HFFc6 (cell line): ENCODE measurements around the gene AKT1. TPM values are rescaled to one million over a fixed set of nuclear protein-coding genes. Genes with fewer than 3 reads are reported as not detected.

ENCODE experiments used
- DNase-seq: peaks from one replicate; pipeline ENCODE4 v3.0.0-alpha.2; 2018
- H3K27ac Mint-ChIP-seq: 2 replicates; pipeline ENCODE4 v1.8.0; 2020; ENCODE audit warnings: mild to moderate bottlenecking, mixed read lengths
- H3K27me3 Mint-ChIP-seq: 2 replicates; pipeline ENCODE4 v1.8.0; 2021; ENCODE audit warnings: mild to moderate bottlenecking, moderate library complexity, mixed read lengths; ENCODE audit not compliant: insufficient read depth
- H3K36me3 Mint-ChIP-seq: 2 replicates; pipeline ENCODE4 v1.8.0; 2021; ENCODE audit warnings: low read depth, mixed read lengths
- H3K4me1 Mint-ChIP-seq: 2 replicates; pipeline ENCODE4 v1.8.0; 2020; ENCODE audit warnings: low read depth, mixed read lengths
- H3K4me3 Mint-ChIP-seq: 2 replicates; pipeline ENCODE4 v1.8.0; 2020; ENCODE audit warnings: mild to moderate bottlenecking, moderate library complexity, mixed read lengths
- H3K9me3 Mint-ChIP-seq: 2 replicates; pipeline ENCODE4 v1.8.0; 2020; ENCODE audit warnings: mild to moderate bottlenecking, mixed read lengths
- CTCF ChIP-seq: fragments of 200-600 bp; sonication (generic); IDR thresholded peaks from 2 replicates; pipeline ENCODE4 v1.5.0; 2021; ENCODE audit warnings: antibody characterized with exemption, mild to moderate bottlenecking
- total RNA-seq, 6 experiments: library from RNA; stranded (reverse); fragmentation: NEBNext Ultra II Directional; extraction: Animal tissue kit (Norgen Biotek cat#: 25700); gene quantifications; 2 replicates in 1 of 6; 3 replicates in 5 of 6; pipeline ENCODE4 v1.2.3, GENCODE V29; 2021

AKT1 gene
- total RNA-seq, 6 experiments from 2014 or later = 164 to 191 (median 173) TPM

DNA sequence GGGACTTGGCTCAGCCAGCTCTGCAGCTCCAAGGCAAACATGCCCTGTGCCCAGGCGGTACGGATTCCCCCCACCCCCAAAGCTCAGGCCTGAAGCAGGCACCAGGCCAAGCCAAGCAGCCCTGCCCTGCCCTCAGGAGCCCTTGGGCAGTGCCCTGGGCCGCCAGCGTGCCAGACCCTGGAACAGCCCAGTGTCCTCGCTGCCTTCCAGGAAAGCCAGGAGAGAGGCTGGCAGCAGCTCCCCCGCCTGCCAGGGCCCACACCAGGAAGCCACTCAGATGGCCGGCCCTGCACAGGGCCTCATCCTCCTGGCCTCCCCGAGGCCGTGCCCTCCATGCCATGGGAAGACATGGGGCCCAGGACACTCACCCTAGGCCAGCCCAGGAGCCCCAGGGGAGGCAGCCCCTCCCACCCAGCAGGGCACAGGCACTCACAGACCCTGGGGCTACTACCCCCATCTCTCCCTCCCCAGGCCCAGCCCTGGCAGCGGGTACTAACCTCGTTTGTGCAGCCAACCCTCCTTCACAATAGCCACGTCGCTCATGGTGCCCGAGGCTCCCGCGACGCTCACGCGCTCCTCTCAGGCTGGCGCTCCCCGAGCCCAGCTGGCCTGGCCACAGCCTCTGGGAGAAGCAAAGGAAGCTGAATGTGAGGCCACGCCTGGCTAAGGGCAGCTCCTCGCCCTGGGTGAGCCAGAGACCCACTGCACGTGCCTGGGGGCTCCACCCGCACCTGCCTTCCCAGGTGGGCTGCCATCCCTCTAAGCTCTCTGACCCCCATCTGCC lies 3.3 kb downstream of the AKT1 start:
- Mint-ChIP-seq H3K36me3 (peaks cover 5% of the 10 kb centered on the region; the same call in 1 of the 2 replicates), H3K4me3 (no peak overlapping the region), H3K9me3 (no peaks in the 10 kb centered on the region), H3K27ac (no peak overlapping the region), H3K4me1 (peaks cover 20% of the 10 kb centered on the region), H3K27me3 (no peaks in the 10 kb centered on the region; the same call in 1 of the 2 replicates)
- DNase-seq = no peak
- TF ChIP-seq CTCF = no peak

DNA sequence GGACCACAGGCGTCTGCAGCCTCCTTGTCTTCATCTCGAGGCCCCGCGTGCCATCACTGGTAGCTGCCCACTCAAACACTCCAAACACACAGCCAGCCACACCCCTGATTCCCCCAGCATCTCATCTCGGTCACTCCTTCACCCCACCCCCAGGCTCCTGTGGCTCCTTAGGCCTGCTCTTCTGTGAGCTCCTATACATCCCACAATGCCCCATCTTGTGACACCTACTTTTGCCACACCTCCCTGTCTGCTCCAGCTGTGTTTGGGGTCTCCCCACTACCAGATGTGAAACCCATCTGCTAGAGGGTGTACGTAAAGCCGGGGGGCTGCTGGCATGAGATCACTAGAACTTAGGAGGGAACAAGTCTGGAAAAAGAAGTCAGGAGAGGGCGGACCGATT lies 4.1 kb downstream of the AKT1 start:
- Mint-ChIP-seq H3K27me3 (no peaks in the 10 kb centered on the region; the same call in 1 of the 2 replicates), H3K27ac (no peak overlapping the region), H3K4me1 (peaks cover 20% of the 10 kb centered on the region), H3K36me3 (peaks cover 5% of the 10 kb centered on the region; the same call in 1 of the 2 replicates), H3K4me3 (no peak overlapping the region), H3K9me3 (no peaks in the 10 kb centered on the region)
- DNase-seq = no peak
- TF ChIP-seq CTCF = no peak

DNA sequence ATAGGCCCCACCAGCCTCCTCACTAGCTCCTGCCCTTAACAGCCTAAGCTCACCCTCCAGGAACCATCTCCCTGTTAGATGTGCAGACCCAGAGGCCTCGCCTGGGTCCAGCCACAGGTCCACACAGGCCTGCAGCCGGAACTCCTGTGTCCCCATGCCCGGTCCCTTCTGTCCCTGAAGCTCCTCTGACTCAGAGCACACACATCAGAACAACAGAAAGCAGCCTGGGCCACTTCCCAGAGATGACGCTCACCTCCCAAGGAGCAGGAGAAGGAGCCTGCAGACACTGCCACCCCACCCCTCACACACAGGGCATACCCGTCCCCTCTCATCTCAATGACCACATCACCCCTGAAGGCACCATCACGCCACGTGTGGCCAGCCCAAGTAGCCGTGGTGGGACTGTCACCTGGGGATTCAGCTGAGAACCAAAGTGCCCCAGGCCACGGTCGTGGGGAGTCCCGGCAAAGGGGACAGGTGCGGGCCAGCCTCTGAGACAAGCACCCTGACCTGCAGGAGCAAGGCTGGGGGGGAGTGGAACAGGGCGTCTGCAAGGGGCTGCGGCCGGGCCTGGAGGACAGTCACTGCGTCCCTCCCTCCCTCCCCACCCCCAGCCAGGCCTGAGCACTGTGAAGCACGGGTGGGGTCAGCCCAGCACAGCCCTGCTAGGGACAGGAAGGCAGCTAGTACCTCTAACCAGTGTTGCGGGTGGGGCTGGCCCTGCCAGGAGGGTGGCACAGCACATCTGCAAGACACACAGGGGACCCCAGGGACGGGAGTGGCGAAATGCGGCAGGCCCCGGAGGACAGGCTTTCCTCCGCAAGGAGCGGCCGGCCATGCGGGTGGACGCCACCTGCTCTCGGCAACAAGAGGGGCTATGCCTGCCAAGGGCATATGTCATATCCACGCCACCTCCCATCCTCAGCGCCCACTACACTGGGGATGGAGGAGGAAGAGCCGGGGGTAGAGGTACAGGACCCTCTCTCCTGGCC lies 5.5 kb downstream of the AKT1 start:
- peaks cover 20% of the 10 kb centered on the region for H3K4me1 Mint-ChIP-seq
- no peak overlapping the region for H3K27ac Mint-ChIP-seq
- no peaks in the 10 kb centered on the region for H3K9me3 Mint-ChIP-seq
- no peak for DNase-seq
- peaks cover 5% of the 10 kb centered on the region; the same call in 1 of the 2 replicates for H3K36me3 Mint-ChIP-seq
- H3K27me3 Mint-ChIP-seq = no peaks in the 10 kb centered on the region; the same call in 1 of the 2 replicates
- H3K4me3 Mint-ChIP-seq = no peak overlapping the region
- no peak for TF ChIP-seq CTCF

- no peak for DNase-seq
- no peak overlapping the region for H3K4me3 Mint-ChIP-seq
- no peak overlapping the region for H3K27ac Mint-ChIP-seq
- H3K36me3 Mint-ChIP-seq = no peaks in the 10 kb centered on the region; the same call in 1 of the 2 replicates
- no peak for TF ChIP-seq CTCF
- peaks cover 14% of the 10 kb centered on the region for H3K4me1 Mint-ChIP-seq
- H3K27me3 Mint-ChIP-seq = no peaks in the 10 kb centered on the region; the same call in 1 of the 2 replicates
- no peaks in the 10 kb centered on the region for H3K9me3 Mint-ChIP-seq
Observed at GRCh38 chr14:104788873-104789663, 6.5 kb downstream of the AKT1 start.
